Adipose tissue (tissue), 3 donors: Measurements from ENCODE around the gene OSMR. TPM values are rescaled to one million over a fixed set of nuclear protein-coding genes. Genes with fewer than 3 reads are reported as not detected.
"Not testable (repeated sequence)": the region's sequence is repeated elsewhere in the genome, so short reads cannot be mapped to it uniquely, and the experiment has no call there.

Experiments
- H3K27ac ChIP-seq: one replicate; pipeline ENCODE4 v1.5.1; 2013; ENCODE audit warnings: low read depth, low read length
- WGBS, 3 donors: extraction: QIAGEN DNeasy Blood & Tissue Kit; methylation state at CpG; one replicate each; pipeline ENCODE4 v1.1.7; 2013; 5-methylcytosine and 5-hydroxymethylcytosine counted together
- polyA plus RNA-seq, 3 donors: library from polyadenylated mRNA; stranded (reverse); fragments of 200-250 nt; gene quantifications; one replicate each; pipeline ENCODE4 v1.2.3, GENCODE V29; 2013
- donor health status: healthy with polysubstance abuse.
- donor health status: Bipolar disorder and iron deficiency.
- donor health status: healthy.

Gene OSMR
- polyA plus RNA-seq, 3 donors = 12.9 to 59.2 (median 17.7) TPM

GRCh38 chr5:38861986-38862770 is 16.4 kb downstream of the OSMR start:
- not testable (repeated sequence) for H3K27ac ChIP-seq
- 95 to 98% (median 96%) methylated on average over 14 to 42 of the region's 64 CpGs for WGBS, 3 donors

DNA sequence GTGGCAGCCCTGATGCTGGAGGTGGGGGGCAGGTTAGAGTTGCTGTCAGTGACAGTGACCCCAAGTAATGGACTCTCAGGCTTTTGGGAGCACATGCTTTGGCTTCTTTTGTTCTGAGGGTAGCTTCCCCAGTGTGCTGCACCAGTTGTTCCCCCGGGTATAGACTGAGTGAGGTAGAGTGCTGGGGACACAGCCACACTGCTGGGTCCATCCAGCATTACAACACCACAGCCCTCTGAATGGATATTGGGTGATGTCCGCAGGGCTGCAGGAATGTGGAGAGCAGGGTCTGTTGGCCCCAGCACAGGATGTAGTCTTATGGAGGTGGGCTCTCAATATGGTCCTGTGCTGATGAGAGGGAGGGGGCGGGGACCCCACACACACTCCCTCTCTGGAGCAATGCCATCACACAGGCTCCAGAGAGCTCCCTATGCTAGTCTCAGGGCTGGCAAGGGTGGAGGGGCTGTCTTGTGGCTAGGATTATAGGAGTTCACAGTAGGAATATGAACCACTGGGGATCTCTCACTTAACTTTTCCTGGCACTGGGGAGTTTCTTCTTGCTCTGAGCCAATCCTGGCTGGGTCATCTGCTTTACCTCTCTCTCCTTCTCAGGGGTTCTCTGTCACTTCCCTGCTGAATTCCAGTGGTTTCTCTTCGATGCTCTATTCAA is 20.7 kb downstream of the OSMR start:
- WGBS, 3 donors = 87 to 89% (median 88%) methylated on average over 4 of the region's 4 CpGs
- no peak overlapping the region for H3K27ac ChIP-seq

DNA sequence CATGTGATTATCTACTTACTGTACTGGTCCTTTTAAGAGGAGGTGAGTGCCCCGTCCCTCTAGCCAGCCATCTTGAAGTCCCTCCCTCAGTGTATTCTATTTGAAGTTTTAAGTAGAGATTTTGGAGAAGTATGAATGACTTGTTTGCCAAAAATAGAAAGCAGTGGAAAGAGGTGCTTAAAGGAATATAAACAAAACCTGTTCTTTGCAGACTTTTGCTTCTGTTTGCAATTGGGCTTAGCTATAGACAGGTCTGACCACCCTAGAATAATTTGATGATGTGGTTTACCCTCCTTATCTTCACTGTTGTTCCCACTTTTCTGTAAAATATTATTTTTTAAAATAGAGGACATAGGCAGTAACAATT is 21.2 kb downstream of the OSMR start:
- 86 to 88% (median 87%) methylated on average over 1 of the region's 1 CpG for WGBS, 3 donors
- H3K27ac ChIP-seq = no peak overlapping the region

GRCh38 chr5:38867416-38867815 is 21.6 kb downstream of the OSMR start:
- H3K27ac ChIP-seq = no peak overlapping the region
- WGBS, 3 donors = 73 to 84% (median 79%) methylated on average over 5 of the region's 5 CpGs

GRCh38 chr5:38870595-38870994 is 24.8 kb downstream of the OSMR start:
- no peak overlapping the region for H3K27ac ChIP-seq
- 85 to 89% (median 88%) methylated on average over 1 of the region's 1 CpG for WGBS, 3 donors

GRCh38 chr5:38871058-38871605 is 25.3 kb downstream of the OSMR start:
- H3K27ac ChIP-seq = no peak overlapping the region
- WGBS, 3 donors = 32 to 44% (median 36%) methylated on average over 2 of the region's 2 CpGs

- no peak overlapping the region for H3K27ac ChIP-seq
- 40 to 57% (median 52%) methylated on average over 5 of the region's 5 CpGs for WGBS, 3 donors
Observed at GRCh38 chr5:38871790-38872551, 26.2 kb downstream of the OSMR start.

- WGBS, 3 donors = 98 to 100% (median 98%) methylated on average over 1 of the region's 1 CpG
- H3K27ac ChIP-seq = no peak overlapping the region
Observed at GRCh38 chr5:38872826-38873225, 27.0 kb downstream of the OSMR start.

DNA sequence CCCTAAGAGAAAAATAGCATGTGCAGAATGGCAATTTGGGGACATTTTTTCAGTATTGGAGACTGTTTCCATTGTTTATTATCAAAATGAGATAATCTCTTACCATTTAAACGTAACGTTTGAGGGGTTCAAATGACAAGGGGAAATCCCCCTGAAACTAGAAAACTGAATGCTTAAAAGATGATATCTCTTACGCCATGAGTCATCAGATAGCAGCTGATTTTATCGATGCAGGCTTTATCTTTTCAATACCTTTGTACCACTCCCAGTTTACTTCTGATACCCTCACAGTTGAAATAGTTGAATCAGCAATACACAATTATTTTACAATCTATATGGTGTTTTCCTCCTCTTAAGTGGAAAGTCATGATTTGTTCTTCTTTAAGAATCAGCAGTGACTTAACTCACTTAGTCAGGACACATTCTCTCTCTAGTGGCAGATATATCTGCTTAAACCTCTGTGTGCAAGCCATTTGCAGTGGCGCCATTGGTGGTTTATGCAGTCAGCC is 29.2 kb downstream of the OSMR start:
- WGBS, 3 donors = 85 to 88% (median 86%) methylated on average over 5 of the region's 5 CpGs
- H3K27ac ChIP-seq = no peak overlapping the region

GRCh38 chr5:38878391-38879077 is 32.7 kb downstream of the OSMR start:
- WGBS, 3 donors = 84 to 92% (median 89%) methylated on average over 5 of the region's 5 CpGs
- no peak overlapping the region for H3K27ac ChIP-seq

GRCh38 chr5:38879078-38879460 is 33.3 kb downstream of the OSMR start:
- 96 to 99% (median 97%) methylated on average over 7 of the region's 7 CpGs for WGBS, 3 donors
- no peak overlapping the region for H3K27ac ChIP-seq

DNA sequence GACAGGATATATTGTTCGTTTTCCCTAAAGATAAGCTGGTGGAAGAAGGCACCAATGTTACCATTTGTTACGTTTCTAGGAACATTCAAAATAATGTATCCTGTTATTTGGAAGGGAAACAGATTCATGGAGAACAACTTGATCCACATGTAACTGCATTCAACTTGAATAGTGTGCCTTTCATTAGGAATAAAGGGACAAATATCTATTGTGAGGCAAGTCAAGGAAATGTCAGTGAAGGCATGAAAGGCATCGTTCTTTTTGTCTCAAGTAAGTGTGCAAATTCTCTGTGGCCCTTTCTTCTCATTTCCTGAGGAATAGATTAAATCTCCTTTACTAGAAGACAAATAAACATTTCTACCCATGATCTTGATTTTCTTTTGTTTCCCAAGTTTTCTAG is 38.0 kb downstream of the OSMR start:
- no peak overlapping the region for H3K27ac ChIP-seq
- 55 to 73% (median 67%) methylated on average over 3 of the region's 3 CpGs for WGBS, 3 donors

DNA sequence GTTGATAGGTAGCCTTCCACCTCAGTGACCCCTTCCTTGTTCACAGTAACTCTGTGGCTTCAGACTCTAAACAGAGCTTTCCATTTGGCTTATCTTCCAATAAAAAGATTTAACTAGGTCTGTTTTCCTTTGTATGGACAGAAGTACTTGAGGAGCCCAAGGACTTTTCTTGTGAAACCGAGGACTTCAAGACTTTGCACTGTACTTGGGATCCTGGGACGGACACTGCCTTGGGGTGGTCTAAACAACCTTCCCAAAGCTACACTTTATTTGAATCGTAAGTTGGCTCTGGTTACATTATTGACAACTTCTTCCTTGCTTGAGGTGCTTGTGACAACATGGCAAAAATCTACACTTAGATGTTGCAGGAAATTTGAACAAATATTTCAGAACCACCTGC is 39.4 kb downstream of the OSMR start:
- 89 to 94% (median 92%) methylated on average over 3 of the region's 3 CpGs for WGBS, 3 donors
- H3K27ac ChIP-seq = no peak overlapping the region

DNA sequence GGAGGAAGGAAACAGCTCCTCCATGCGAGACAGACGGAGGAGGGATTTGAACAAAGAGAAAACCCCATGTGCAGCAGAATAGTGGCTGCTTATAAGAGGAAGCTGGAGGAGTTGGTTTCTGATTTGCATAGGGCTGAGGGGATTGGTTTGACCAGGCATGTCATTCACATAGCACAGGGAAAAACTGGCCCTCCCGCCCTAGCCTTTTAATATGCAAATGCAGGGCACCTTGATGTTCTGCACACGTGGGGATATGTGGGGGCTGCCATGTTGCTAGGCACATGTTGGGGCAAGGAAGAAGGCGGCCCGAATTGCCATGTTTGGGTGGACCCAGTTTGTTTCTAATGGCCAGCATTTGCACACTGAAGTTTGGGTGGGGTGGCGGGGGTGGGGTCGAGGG is 42.2 kb downstream of the OSMR start:
- H3K27ac ChIP-seq = no peak overlapping the region
- WGBS, 3 donors = 65 to 78% (median 68%) methylated on average over 8 of the region's 8 CpGs

- no peak overlapping the region for H3K27ac ChIP-seq
- WGBS, 3 donors = 95% methylated on average over 1 of the region's 1 CpG
Observed at GRCh38 chr5:38889424-38889823, 43.6 kb downstream of the OSMR start.

- 88 to 98% (median 96%) methylated on average over 6 of the region's 6 CpGs for WGBS, 3 donors
- no peak overlapping the region for H3K27ac ChIP-seq
Observed at GRCh38 chr5:38891563-38891962, 45.8 kb downstream of the OSMR start.

DNA sequence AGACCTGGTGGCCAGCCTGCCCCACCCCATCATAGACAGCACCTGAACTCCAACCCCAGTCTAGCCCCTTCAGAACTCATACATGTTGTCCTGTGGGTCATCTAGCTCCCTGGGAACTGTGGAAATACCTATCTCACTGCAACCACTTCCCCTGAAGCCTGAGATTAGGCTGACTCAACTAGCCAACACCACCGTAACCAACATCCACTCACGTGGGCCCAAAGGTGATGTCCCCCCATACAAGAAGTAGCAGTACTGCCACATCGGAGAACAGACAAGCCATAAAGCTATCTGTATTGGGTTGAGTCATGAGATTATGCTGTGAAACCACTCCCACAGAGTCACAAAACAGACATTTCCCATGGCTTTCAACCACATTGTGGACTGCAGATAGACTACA is 46.6 kb downstream of the OSMR start:
- H3K27ac ChIP-seq = no peak overlapping the region
- 92 to 97% (median 95%) methylated on average over 3 of the region's 3 CpGs for WGBS, 3 donors

GRCh38 chr5:38896760-38897159 is 50.9 kb downstream of the OSMR start:
- 92 to 94% (median 93%) methylated on average over 3 of the region's 3 CpGs for WGBS, 3 donors
- no peak overlapping the region for H3K27ac ChIP-seq
